HG03280 (cell line): Measurements from ENCODE around the gene KLF9.
A peak's percentile ranks its signal among the peaks of the same experiment; 100 is the strongest.

Experiments used
- ATAC-seq: cut with Tn5 transposase; IDR thresholded peaks from one replicate; pipeline ENCODE4 v1.9.1; 2021; ENCODE audit warnings: mild to moderate bottlenecking, moderate library complexity; ENCODE audit not compliant: unreplicated experiment

KLF9 gene

DNA sequence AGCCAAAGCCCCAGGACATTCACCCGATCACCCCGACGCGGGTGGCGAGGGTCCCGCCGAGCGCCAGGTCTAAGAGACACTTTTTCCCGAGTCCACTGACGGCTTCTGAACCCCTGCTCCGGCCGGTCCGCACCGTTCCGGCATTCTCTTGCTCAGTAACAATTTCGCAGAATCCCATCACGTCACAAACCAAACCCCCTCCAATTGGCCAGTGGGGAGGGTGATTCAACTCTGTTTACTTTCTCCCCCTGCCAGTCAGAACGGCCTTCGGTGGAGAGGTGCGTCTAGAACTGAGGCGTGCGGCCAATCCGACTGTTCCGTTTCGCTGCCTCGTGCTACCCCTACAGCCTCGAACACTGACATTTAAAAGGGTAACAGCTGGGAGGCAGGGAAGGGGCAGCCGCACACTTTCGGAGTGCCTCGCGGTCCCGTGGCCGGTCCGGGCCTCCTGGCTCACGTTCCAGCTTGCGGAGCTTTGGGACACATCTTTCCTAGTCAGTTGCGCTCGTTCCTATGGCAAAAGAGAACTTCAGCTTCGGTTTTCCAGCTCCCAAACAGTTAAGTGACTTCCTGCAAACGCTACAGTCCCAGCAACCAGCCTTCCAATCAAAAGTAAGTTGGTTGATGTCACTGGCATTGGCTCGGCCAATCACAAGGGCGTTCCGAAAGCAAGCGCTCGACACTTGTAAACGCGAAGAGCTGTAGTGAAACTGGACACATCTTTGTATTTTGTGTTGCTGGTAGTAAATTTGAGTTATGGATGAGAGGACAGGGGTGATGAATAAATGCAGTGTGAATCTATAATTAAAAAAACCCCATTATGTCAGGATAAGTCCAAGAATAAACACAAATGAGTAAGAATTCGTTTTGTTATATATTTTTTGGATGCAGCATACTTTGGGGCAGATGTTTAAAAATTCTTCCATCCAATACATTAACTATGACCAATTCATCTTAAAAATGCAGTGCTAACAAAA is at the start of gene KLF9:
TSS of gene KLF9 (minus strand) at position 859 of the 977 bp plus-strand sequence. CDS start 1,294 bp downstream, outside the sequence.
- ATAC-seq, result peak; percentile 65

DNA sequence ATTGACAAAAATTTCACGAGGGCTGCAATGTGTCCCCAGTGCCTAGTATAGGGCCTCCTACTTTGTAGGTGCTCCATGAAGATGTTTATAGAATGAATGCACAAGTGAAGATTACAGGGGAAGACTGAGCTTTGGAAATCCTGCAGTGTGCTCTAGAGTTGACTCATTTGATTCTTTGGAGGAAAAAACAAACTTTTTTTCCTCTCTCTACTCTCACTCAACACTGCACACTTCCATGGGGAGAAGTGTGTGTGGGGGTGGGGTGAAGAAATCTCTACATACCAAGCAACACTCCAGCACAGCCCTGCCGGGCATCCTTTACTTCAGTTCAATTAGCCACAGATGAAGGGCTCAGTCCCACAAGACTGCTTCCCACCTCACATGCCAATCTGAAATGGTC is 49.4 kb upstream of the KLF9 start:
- ATAC-seq, result no peak

DNA sequence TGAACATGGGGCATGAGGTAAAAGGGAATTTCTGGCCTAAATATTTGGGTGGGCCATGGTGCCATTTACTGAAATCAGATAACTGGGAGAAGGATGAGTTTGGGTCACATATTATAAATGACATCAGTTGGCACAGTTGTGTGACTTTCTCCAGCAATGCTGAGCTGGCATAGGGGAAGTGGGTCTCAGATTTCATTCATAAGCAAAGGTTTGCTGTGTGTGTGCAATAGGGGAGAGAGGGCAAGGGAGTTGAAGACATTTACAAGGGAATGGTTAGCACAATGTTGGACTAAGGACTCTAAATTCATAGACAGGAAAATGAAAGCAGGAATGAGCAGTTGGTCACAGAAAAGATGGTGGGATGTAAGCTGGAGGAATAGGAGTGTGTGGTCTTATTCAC is 47.8 kb upstream of the KLF9 start:
- no peak for ATAC-seq

DNA sequence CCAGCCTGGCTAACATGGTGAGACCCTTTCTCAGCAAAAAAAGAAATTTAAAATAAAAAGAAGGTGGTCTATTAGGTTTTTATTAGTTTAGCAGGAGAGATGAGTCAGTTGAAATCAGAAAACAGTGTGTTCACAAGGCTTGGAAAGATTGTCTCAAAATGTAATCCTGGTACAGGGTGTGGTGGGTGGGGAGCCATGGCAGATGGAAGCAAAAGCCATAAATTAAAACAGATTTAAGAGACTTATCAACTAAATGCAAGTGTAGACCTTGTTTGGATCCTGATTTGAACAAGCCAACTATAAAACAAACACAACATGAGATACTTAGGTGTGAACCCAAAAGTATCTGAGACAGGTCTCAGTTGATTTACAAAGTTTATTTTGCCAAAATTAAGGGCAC is 42.8 kb upstream of the KLF9 start:
- ATAC-seq, result no peak

DNA sequence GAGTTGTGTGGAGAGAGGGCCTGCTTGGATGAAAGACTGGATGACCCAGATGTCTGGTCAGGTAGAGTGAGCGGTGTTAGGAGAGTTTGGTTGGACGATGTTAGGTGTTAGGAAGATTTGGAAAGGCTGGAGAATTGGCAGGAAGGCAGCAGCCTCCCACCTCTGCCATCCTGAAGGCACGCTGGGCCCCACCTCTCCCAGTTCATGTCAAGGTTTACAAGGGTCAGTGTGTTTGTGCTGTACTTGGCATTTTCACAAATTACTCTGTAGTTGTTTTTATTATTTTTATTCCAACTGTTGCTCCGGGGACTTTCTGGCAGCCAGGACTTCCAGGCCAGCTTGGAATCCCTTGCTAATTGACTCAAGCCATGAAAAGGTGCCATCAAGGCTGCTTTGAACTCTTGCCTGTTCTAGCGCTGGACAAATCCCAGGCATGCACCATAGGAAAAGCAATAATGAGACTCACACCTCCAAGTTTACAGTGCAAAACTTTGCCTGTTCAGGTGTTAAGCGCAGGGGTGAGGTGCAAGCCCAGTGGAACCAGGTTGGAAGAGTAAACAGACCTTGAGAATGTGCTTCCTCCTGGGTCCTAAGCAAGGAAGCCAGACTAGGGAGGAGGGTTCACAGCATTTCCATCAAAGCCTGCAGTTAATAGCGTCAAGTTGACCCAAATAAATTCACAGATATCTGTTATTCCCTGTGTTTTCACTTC is 41.7 kb upstream of the KLF9 start:
- no peak for ATAC-seq

DNA sequence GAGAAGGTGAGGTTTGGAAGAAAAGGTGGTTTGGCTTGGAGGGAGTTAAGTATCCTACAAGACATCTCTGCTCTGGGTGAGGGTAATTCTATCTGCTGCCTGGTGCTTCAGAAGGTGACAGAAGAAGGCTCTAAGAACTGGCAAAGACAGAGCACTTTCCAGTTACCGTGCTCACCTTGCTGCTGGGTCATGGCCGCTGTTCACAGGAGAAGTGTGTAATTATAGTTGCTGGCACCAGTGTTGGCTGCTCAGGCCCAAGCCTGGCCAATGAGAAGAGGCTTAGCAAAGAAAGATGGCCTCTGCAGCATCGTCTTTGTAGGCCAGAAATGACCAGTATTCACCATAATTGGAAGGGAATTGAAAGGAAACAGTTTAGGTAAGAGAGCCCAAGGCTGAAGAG is 37.9 kb upstream of the KLF9 start:
- ATAC-seq, result no peak

DNA sequence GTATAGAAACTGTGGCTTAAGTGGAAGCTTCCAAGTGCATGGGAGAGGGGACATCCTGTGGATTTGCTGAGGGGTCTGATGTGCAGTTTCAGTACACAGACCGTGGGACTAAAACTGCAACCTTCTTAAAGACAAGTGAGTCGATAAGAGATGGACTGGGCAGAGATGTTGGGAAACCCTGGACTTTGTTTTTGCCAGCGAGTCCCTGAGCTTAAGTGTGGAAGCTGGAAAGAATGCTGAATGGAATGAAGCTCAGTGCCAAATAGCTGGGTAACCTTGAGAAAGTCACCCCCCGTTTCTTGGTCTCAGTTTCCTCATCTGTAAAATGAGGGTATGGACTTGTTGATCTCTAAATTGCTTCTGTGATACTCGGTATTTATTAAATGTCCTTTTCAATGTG is 37.3 kb upstream of the KLF9 start:
- ATAC-seq, result no peak

DNA sequence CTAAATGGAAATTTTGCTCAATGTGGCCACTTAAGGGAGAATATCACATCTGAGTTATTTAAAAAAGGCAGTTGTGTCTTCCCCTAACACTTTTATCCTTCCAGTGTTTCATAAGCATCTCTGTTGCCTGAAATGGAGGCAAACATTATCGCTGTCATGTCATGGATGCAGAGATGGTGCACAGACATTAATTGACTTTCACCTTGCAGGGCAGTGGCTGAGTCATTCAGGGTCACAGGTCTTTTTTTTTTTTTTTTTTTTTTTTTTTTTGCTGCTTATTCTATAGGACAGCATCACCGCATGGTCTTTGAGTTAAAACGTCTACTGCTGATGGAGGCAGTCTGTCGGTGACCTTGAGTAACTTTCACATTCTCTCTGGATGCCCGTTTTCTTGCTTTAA is 36.3 kb upstream of the KLF9 start:
- ATAC-seq, result no peak

DNA sequence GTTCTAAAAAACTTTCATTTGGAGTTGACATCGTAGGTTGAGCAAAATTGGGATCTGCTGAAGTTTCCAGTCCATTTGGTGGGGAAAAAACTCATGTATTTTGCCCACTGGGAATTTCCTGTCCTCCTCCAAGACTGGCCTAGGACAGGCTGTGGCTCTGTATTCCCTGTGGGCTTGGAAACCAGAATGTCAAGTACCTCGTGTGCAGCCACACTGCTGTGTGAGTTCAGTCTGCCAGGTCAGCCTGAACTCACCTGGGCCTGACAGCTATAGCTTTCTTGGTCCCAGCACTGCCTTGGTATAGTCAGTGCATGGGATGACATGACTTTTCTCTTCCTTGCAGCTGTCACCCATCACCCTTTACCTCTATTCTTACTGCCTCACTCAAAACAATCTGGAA is 35.0 kb upstream of the KLF9 start:
- no peak for ATAC-seq

DNA sequence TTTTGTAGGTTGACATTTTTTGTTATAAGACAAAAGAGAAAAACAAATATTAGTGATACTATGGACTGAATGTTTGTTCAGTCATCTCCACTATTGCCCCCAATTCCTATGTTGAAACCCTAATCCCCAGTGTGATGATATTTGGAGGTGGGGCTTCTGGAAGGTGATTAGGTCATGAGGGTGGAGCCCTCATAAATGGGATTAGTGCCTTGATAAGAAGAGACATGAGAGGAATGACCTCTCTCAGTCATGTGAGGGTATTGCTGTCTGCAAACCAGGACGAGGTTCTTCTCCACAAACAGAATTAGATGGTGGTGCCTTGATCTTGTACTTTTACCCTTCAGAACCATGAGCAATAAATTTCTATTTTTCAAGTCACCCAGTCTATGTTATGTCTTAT is 34.5 kb upstream of the KLF9 start:
- ATAC-seq, result no peak

DNA sequence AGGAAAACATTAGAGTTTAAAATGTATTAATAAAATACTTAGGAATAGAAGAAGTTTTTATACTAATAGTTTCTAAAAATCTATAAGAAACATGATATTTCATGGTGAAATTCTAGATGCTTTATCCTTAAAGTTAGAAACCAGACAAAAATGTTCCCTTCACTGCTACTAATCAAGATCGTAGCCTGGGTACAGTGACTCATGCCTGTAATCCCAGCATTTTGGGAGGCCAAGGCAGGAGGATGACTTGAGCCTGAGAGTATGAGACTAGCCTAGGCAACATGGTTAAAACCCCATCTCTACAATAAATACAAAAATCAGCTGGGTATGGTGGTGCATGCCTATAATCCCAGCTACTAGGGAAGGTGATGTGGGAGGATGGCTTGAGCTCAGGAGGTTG is 30.4 kb upstream of the KLF9 start:
- no peak for ATAC-seq

DNA sequence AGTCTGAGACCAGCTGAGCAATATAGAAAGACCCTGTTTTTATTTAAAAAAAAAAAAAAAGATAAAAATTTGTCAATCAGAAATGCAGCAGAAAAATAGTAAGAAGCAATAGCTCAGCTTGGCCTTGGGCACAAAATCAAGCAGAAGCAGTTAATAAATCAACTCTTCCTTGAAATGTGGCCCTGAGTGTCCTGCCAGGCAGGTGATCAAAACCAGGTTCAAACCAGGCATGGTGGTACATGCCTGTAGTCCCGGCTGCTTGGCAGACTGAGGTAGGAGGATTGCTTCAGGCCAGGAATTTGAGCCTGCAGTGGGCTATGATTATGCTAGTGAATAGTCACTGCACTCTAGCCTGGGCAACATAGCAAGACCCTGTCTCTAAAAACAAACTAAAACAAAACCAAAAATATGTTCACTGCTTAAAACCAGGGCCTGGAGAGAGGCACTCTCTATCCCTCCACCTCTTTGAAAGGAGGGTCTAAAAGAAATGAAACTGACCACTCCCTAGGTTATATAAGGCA is 27.9 kb upstream of the KLF9 start:
- ATAC-seq, result no peak

DNA sequence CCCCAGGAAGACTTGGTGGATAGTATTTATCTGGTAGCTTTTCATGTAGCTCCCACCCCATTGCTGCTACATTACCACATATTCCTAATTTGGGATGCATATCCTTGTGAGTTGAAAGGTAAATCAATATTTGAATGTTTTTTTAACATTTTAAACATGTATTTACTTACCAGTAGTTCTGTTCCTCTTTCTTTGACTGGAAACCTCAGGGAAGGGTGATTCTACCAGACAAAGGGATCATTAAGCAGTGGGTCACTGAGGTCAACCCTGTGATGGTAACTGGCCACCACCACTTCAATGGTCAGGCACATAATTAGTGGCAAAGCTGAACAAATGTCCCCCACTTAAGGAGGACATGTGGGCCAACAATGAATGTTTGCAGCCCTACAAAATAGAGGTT is 27.2 kb upstream of the KLF9 start:
- ATAC-seq, result no peak

DNA sequence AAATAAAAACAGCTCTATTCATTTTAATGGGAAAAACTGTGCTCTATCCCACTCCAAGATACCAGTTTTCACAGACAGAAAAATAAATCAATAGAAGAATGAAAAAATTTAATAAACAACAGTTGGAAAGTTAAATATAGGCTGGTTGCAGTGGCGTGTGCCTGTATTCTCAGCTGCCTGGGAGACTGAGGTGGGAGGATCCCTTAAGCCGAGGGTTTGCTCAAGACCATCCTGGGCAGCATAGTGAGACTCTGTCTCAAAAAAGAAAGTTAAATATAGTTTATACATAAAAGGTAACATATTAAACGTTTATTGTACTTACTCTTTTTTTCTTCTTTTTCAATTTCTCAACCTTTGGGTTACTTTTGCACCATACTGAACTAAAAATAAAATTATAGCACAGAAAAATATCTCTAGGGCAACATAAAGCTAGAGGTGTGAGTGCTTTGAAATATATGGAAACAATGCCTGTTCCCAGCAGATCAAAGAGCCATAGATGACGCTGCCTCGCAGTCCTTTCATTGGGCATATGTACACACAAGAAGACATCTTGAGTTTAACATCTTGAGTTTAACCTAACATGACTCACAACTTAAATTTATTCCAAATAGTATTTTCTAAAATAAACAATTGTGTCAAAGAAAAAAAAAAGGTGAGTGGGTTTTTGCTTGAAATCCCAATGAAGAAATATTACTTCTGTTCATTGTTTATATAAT is 25.7 kb upstream of the KLF9 start:
- no peak for ATAC-seq

DNA sequence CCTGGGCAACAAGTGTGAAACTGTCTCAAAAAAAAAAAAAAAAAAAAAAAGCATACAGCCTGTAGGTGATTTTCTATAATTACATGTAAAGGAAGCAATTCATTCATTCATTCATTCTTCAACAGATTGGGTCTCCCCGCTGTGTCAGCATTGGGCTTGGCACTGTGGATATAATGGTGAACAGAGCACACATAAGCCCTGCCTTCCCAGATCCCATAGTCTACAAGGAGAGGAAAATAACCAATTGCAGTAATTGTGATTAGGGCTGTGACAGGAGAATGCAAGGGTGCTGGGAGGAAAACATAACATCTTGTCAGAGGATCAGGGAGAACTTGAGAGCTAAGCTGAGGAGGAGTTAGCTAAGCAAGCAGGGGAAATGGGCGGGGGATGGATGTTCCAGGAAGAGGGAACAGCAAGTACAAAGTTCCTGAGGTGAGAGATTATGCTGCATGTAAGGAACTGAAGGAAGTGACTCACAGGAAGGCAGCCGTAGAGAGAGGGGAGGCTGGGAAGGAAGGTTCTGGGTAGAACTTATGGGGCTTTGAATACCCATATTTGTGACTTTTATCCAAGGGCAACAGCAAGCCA is 24.0 kb upstream of the KLF9 start:
- no peak for ATAC-seq

DNA sequence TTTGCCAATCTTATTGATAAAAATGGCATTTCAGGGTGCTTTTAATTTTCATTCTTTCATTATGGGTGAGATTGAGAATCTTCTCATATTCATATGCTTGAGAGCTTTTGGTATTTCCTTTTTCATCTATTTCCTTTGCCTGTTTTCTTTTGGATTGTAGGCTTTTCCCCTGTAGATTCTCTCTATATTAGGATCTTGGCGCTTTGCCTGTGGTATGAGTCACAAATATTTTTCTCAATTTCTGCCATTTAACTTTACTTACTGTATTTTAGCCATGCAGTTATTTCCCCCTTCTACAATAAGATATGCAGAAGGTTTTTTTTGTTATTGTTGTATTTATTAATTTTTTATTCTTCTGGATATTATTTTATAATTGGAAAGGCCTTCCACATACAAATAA is 21.5 kb upstream of the KLF9 start:
- no peak for ATAC-seq

DNA sequence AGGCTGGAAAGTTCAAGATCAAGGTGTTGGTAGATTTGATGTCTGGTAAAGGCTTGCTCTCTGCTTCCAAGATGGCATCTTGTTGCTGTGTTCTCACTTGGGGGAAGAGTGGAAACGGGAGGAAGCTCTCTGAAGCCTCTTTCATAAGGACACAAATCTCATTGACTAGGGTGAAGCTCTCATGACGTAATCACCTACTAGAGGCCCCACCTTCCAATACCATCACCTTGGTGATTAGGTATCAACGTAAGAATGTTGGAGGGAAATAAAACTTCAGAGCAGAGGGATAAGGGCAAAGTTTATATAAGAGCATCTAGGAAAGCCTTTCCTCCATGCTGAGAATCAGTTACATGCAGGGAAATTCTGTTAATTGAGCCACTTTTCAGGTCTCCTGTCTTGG is 15.4 kb upstream of the KLF9 start:
- ATAC-seq, result no peak

DNA sequence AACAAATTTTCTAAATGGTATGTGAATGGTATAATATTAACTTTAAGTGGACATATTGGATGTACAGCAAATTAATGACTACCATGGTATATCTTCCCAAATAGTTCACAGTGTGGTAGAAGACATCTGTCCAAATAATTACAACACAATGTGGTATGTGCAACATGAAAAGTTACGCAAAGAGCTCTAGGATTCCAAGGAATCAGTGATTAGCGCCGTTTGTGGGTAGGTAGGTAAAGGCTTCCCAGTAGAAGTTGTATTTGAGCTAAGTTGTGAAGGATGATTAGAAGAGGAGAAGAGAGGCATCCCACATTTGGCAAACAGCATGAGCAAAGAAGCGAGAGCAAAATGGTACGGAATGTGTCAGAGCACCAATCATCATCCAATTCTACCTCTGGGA is 14.3 kb upstream of the KLF9 start:
- ATAC-seq, result no peak

DNA sequence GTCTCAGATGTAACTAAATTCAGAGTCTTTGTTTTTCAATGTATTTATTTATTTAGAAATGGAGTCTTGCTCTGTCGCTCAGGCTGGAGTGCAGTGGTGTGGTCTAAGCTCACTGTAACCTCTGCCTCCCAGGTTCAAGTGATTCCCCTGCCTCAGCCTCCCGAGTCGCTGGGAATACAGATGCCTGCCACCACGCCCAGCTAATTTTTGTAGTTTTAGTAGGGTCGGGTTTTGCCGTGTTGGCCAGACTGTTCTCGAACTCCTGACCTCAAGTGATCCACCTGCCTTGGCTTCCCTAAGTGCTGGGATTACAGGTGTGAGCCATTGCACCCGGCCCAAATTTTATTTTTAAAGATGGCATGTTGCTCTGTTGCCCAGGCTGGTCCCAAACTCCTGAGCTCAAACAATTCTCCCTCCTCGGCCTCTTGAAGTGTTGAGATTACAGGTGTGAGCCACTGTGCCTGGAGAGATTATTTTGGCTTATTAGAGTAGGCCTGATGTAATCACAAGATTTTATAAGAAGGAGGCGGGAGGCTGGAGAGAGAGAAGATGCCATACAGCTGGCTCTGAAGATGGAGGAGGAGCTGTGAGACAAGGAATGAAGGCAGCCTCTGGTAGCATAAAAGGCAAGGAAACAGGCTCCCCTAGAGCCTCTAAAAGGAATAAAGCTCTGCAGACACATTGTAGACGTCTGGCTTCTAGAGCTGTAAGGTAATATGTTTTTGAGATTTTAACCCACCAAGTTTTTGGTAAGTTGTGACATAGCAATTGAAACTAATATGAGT is 12.9 kb upstream of the KLF9 start:
- no peak for ATAC-seq

DNA sequence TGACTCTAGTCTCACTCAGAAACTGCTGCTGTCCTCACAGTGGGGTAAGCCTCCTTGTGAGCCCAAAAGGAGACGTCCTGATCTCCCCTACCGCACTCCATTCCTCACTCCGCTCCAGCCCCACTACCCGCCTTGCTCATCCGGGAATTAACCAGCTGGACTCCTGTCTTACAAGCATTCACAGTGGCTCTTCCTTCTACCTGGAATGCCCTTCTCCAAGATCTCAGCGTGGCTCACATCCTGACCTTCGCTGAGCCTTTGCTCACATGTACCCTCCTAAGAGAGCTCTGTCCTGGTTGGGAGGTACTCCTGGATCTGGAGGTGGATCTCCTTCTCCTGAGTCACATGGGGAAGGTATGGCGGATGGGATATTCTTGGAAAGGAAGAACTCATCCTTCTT is 10.7 kb upstream of the KLF9 start:
- ATAC-seq, result no peak
